ENCODE data around the gene EVX2.

- TF ChIP-seq POLR2A (IDR thresholded peaks at IDR 0.05) (no peak), CTCF (IDR thresholded peaks at IDR 0.05) (no peak)
Measured at GRCh38 chr2:176131848-176132158, 48.0 kb upstream of the EVX2 start.

All from upper lobe of left lung (tissue), 4 donors.